GM08714 (cell line): Measurements from ENCODE around the gene TEX22.

Experiments
- H3K4me3 ChIP-seq: fragments of 200-500 bp; sonication (Bioruptor generic); 2 replicates; pipeline ENCODE4 v1.5.1; 2014; ENCODE audit warnings: mild to moderate bottlenecking, low read length, inconsistent platforms
- ZNF274 ChIP-seq: IDR thresholded peaks from 2 replicates; pipeline ENCODE4 v1.6.1; 2012; ENCODE audit warnings: mild to moderate bottlenecking, low read depth, low read length

Gene TEX22

DNA sequence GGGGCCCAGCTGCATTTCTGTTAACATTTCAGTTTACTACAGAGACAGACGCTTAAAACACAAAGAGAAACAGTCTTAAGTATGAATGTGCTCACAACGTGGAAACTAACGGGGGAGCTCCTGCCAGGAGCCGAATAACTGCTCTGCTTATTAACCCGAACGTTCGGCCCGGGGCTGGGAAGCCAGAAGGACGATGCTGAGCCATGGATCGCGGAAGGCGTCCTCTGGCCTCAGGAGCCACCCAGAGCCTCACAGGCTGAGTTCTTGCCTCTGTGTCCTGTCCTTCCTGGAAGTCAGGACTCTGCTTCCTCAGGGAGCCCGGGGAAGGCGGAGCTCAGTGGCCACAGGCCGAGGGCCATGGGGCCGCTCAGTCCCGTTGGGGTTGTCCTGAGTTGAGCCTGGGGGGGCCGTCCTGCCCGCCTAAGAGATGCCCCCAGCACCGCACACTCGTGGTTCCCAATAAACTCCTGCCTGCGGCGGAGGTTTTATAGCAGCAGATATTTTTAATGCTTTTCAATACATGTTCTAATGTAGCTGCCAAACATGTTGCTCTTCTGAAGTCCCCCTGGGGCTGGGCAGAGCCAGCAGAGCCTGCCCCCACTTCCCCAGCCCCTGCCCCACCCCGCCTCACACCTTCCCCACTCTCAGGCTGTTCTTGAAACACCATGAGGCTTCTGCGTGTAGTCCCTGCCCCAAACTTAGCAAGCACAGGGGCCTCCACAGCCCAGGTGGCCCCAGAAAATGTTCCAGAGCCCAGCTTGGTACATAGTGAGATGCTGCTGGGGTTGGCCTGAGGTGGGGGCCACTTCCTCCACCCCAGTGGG is 3.4 kb upstream of the TEX22 start:
- H3K4me3 ChIP-seq: no peak overlapping the region

DNA sequence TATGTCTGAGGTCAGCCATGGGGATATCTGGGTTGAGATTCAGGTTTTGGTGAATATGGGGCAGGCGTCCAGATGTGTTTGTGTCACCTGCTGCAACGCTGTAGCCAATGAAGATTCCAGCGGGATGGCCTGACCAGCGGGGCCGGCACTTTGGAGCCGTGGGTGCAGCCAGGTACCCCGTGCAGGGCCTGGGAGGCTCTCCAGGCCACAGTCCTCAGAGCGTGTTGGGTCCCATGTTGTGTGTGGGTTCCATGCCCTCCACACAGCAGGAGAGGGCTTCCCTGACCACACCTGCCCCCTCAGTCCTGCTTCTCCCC is 2.8 kb upstream of the TEX22 start:
- no peak for TF ChIP-seq ZNF274
- H3K4me3 ChIP-seq: no peak overlapping the region

More for the DNA sequence above, 3.4 kb upstream of the TEX22 start:
- no peak for TF ChIP-seq ZNF274

DNA sequence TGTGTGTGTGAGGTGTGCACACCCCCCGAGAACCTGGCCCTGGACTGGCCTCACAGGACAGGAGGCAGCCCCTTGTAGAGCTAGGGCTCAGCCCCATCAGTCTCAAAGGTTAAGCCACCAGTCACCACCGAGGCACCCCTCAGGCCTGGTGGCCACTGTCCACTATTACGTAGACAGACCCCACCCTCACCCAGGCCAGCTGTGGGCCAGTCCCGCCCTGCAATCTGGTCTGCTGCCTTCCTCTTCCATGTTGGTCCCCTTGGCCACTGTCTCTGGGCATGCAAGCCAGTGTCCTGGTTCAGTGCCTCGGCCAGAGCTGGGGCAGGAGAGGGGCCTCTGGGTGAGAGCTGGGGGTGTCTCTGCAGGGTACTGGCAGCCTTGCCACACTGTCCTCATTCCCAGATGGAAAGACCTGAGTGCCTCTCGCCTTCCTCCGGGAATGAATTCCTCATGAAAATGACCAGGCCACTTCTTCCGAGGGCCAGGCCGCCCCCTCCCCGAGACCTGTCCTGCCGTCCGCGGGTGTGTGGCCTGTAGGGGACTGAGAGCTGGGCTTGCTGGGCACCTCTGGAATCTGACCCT is 897 bp upstream of the TEX22 start:
- no peak overlapping the region; the same call in 1 of the 2 replicates for H3K4me3 ChIP-seq
- no peak for TF ChIP-seq ZNF274

DNA sequence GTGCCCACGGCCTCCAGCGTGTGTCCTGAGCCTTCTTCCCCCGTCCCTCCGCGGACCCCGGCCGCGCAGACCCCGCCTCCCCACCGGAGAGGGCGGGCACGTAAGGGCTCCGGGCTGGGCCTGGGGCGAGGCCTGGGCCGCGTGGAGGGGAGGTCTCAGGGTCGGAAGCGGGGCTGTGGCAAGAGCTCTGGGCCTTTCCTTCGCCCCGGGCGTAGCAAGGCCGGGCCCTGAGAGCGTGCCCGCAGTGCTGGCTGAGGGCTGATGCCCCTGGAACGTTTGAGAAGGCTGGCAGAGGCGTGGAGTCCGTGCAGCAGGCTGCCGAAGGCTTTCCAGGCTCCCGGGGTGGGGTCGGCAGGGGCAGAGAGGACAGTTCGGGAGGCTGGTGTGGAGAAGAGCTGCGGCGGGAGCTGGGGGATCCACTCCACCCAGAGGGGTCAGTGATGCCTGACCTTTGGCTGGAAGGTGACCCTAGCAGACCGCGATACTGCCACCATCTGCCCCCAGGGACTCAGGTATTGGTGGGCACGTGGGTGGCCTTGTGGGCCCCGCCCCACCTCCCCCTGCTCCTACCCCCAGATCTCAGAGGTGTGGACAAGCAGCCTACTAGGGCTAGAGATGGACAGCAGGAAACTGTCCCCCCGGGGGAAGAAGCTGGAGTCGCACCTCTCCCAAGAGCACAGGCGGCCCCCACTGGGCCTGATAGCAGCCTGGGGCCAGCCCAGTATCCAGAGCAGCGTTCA is 558 bp downstream of the TEX22 start:
- TF ChIP-seq ZNF274: no peak
- peak overlapping the region; percentile 96 for H3K4me3 ChIP-seq

DNA sequence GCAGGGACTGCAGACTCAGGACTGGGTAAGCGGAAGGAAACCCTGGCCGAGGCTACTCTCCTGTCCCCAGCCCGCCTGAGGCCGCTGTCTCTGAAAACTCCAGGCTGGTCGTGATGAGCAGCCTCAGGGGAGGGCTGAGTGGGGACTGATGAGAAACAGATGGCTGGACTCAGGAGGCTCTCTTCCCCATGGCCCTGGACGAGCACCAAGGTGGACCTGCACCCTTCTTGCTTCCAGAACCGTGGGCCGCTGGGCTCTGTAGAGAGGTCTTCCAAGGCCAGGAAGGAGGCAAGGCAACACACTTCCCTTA is 1.1 kb downstream of the TEX22 start:
- TF ChIP-seq ZNF274: no peak
- H3K4me3 ChIP-seq: peak overlapping the region; percentile 96; the same call in 1 of the 2 replicates

DNA sequence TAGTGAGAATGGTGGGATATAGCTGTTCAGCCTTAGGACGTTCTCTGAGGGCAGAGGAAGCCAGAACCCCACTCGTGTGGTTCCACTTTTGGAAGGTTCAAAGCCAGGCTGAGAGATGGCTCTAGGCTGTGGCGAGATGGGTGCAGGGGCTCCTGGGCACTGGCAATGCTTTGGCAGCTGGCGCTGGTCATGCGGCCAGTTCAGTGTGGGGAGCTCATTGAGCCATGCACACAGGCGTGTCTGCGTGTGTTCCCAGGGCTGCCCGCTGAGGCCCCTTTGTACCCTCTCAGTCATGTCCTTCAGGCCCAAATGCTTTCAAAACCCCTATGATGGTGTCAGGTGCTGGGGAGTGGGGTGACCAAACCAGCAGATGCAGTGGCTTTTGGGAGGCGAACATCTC is 1.7 kb downstream of the TEX22 start:
- no peak overlapping the region; the same call in 1 of the 2 replicates for H3K4me3 ChIP-seq
- no peak for TF ChIP-seq ZNF274

DNA sequence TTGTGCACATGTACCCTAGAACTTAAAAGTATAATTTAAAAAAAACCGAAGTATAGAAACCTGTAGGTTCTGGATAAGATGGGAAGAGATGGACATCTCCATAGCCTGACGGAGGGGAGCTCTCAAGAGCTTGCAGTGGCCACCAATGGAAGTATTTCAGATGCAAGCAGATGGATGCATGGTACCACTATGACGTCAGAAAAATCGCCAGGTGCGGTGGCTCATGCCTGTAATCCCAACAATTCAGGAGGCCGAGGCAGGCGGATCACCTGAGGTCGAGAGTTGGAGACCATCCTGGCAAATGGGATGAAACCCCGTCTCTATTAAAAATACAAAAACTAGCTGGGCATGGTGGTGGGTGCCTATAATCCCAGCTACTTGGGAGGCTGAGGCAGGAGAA is 3.4 kb downstream of the TEX22 start:
- no peak overlapping the region for H3K4me3 ChIP-seq
- no peak for TF ChIP-seq ZNF274

DNA sequence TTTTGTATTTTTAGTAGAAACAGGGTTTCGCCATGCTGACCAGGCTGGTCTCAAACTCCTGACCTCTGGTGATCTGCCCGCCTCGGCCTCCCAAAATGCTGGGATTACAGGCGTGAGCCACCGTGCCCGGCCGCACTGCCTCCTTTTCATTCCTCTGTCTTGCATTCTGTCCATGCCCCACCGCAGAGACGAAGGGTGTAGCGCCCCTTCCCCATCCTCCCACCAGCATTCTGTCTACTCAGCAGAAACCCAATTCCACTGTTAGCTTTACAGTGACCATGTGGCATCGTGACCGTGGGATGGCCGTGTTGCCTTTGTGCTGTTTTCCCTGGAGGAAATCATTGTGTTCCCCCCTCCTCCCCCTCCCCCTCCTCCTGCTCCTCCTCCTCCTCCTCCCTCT is 10.3 kb downstream of the TEX22 start:
- H3K4me3 ChIP-seq: no peak overlapping the region
- no peak for TF ChIP-seq ZNF274

DNA sequence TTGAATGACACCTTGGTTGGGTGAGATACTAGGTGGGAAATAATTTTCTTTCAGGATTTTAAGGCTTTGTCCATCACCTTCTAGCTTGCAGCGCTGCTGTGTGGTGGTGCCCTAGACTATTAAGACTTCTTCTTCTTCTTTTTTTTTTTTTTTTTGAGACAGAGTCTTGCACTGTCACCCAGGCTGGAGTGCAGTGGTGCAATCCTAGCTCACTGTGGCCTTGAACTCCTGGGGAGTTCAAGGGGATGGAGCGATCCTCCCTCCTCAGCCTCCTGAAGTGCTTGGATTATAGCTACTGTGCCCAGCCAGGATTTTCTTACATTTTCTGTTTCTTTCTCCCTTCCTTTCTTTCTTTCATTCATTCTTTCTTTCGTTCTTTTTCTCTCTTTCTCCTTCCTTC is 11.0 kb downstream of the TEX22 start:
- no peak overlapping the region for H3K4me3 ChIP-seq
- TF ChIP-seq ZNF274: no peak

DNA sequence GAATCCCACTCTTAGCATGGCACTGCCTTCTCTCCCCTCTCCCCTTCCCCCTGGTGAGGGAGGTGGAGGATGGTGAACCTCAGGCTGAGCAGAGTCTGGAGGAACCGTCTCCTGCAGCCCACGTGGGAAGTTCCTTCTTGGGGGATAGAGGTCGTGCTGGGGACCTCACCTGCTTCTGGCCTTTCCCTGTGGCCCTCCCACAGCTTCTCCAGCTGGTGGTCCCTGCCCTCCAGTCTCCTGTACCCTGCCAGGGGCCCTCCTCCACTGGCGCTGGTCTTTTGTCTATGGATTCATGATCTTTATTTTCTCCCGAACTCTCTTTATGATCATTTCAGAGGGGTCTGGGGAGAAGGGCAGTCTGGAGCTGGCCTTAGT is 12.3 kb downstream of the TEX22 start:
- H3K4me3 ChIP-seq: no peak overlapping the region
- no peak for TF ChIP-seq ZNF274

DNA sequence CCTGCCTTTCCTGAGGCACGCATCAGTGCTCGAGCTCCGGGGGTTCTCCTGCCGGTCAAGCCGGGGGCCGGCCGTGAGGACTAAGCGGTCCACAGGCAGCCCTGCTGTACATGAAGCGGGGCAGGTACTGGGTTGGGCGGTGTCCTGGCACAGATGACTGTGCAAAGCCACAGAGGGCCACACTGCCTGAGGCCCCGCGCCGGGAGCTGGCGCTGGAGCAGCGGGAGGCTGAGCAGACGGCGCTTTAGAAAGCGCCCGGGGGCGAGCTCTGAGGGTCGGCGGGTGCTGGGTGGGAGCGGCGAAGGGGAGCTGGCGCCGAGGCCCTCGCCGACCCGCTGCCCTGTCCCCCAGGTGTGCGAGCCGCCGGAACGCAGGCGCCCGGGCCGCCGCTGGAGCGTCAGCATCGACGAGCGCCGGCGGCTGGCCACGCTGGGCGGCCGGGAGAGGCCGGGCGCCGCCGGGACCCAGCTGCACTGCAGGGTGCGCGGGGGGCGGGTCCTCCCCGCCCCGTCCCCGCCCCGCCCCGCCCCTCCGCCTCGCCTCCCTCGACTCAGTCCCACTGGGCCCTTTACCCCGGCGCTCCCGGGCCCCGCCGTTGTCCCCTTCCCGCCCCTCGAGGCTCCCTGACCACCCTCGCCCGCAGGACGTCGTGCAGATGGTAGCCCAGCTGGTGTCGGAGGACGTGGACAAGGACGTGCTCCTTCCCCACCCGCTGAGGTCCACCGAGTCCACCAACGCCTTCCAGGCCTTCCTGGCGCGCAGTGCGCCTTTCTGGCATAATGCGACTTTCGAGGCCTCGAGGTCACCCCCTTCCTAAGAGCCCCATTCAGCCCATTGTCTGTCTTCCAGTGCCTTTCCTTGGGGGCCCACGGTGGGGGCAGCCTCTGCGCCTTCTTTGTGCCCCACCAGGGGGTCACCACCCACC is 12.9 kb downstream of the TEX22 start:
- TF ChIP-seq ZNF274: no peak
- no peak overlapping the region for H3K4me3 ChIP-seq

DNA sequence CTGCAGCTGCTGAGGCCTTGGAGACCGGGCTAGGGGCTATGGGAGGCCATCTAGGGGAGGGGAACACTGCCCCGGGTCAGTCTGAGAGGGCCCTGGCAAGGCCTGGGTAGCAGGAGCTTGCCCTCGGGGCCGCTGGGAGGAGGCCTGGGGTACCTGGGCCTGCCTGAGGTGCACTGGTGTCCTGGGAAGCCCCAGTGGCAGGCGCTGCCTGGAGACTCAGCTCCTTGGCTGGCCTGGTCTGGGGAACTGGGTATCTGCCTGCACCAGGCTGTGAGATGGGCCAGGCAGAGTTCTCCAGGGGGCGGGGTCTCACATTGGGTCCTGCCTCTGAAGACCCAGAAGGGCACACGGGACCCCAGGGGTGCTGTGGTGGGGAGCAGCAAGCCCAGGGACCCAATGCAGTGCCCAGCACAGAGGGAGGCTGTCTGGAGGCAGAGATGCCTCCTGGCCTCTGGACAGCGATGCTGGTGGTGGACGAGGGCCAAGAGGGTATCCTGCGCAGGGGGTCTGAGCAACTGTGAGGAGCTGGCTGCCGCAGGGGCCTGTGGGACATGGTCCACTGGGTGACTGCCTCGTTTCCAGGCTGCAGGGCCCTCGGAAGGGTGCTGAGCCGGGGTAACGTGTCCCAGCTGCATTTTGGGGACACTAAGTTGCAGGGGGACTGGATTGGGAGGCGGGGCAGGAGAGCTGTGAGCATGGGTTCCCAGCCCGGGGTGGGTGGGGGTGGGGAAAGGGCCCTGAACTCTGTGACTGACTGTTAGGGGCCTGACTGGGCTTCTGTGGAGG is 13.8 kb downstream of the TEX22 start:
- no peak overlapping the region for H3K4me3 ChIP-seq
- no peak for TF ChIP-seq ZNF274

DNA sequence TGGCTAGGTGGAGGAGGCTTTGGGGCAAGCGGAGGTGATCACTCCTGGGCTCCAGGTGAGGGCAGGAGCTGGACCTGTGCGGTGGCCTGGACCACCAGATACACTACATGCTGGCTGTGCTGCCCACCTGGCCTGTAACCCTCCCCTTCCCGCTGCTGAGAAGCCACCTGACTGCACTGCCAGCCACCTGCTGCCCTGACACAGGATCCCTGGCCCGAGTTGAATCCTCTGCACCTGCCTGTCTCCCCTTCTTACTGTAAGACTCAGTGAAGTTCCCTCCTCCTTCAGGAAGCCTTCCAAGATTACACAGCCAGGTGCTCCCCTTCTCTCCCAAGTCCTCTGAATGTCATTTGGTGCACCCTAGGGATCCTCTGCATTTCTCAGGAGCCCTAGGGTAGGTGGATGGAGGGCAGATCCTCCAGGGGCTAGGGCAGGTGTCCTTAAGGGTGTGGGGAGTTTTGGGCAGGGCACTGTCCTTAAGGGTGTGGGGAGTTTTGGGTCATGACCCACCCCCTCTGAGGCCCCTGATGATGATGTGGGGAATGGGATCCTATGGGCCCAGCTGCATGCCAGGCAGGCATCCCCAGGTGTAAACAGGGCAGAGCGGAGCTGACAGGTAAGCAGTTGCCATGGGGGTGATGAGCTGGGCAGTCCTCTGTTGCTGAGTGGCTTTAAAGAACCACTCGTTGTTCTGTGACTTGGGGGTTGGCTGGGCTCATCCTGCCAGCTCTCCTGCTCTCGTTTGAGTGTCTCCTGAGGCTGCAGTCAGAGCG is 14.6 kb downstream of the TEX22 start:
- TF ChIP-seq ZNF274: no peak
- H3K4me3 ChIP-seq: no peak overlapping the region
